K562 (cell line): ENCODE data around the gene ARHGAP22. TPM values are rescaled to one million over a fixed set of nuclear protein-coding genes. Genes with fewer than 3 reads are reported as not detected.

Source experiments
- ATAC-seq: fragments of 200-7000 bp; cut with Tn5 transposase; 3 replicates; pipeline ENCODE4 v1.9.1; 2020; ENCODE audit warnings: moderate library complexity
- BruUV-seq: library from RNA; stranded (reverse); fragments of 400-500 nt; replicated peaks from 2 replicates; lab custom pipeline; 2021; lab: Mats Ljungman, UMichigan
- CTCF ChIA-PET: fragments of 300-600 bp; formaldehyde crosslinking; extraction: SDS; loops from one replicate; lab custom pipeline; 2021; ENCODE audit warnings: low intra/inter-chr PET ratio; lab: Yijun Ruan, JAX
- POLR2A ChIA-PET: fragments of 300-600, 350-650 bp; sonication (Branson Sonifier 250); formaldehyde crosslinking; extraction: SDS; loops from one replicate; lab custom pipeline; 2021; ENCODE audit warnings: antibody characterized with exemption, inconsistent platforms; lab: Yijun Ruan, JAX
- DNase-seq, 4 experiments: peaks; one replicate each; pipeline versions ENCODE4 v3.0.0 to v3.0.0-alpha.2; 2011 to 2018; ENCODE audit warnings: low spot score in 3 of 4, mixed read lengths in 3 of 4; ENCODE audit errors: extremely low read depth in 1 of 4
- FAIRE-seq: peaks from 2 replicates; lab custom pipeline; 2011; peaks lifted over from hg19 to GRCh38; lab: Jason Lieb, UNC
- H2AFZ ChIP-seq: 2 replicates; pipeline ENCODE4 v1.6.0; 2011; ENCODE audit warnings: low read depth, low read length, control low read depth, inconsistent platforms
- H3K27ac ChIP-seq: fragments of 200-600 bp; 3 replicates; pipeline ENCODE4 v1.8.0; 2011; ENCODE audit warnings: low read depth, mild to moderate bottlenecking, control low read depth, inconsistent platforms, low read length, moderate library complexity, mixed read lengths; ENCODE audit errors: extremely low read depth
- H3K27me3 ChIP-seq, 2 experiments: fragments of 300-600 bp in 1 of 2; 2 replicates in 1 of 2; 3 replicates in 1 of 2; pipeline versions ENCODE4 v1.6.0 to v1.8.0; 2011; ENCODE audit warnings: inconsistent platforms in 2 of 2, low read length in 2 of 2, mild to moderate bottlenecking in 1 of 2, mixed read lengths in 1 of 2, moderate library complexity in 1 of 2; ENCODE audit not compliant: control insufficient read depth in 2 of 2, insufficient read depth in 2 of 2
- H3K36me3 ChIP-seq: fragments of 300-600 bp; 3 replicates; pipeline ENCODE4 v1.8.0; 2011; ENCODE audit warnings: mild to moderate bottlenecking, low read length, inconsistent platforms; ENCODE audit not compliant: control insufficient read depth, insufficient read depth
- H3K4me1 ChIP-seq, 2 experiments: fragments of 200-600 bp in 1 of 2; replicated peaks in 1 of 2; 2 replicates in 1 of 2; 3 replicates in 1 of 2; pipeline versions ENCODE4 v1.5.1 to v1.8.0; 2011; ENCODE audit warnings: inconsistent platforms in 2 of 2, low read length in 2 of 2, mild to moderate bottlenecking in 1 of 2, mixed read lengths in 1 of 2, moderate library complexity in 1 of 2; ENCODE audit not compliant: control insufficient read depth in 2 of 2, insufficient read depth in 2 of 2
- H3K4me2 ChIP-seq: 2 replicates; pipeline ENCODE4 v1.6.1; 2011; ENCODE audit warnings: low read length, control low read depth, inconsistent platforms, mixed read lengths; ENCODE audit not compliant: insufficient read depth
- H3K4me3 ChIP-seq: fragments of 200-600 bp; sonication (generic), shearing (Covaris generic); 2 replicates; pipeline ENCODE4 v1.5.1; 2016; ENCODE audit warnings: control low read depth, inconsistent platforms
- H3K79me2 ChIP-seq: fragments of 200-600 bp; 3 replicates; pipeline ENCODE4 v1.8.0; 2011; ENCODE audit warnings: low read length, inconsistent platforms; ENCODE audit not compliant: control insufficient read depth, insufficient read depth
- H3K9ac ChIP-seq, 2 experiments: 2 replicates each; pipeline versions ENCODE4 v1.6.0 to v1.6.1; 2011; ENCODE audit warnings: low read depth in 2 of 2, low read length in 2 of 2, control low read depth in 1 of 2, inconsistent platforms in 1 of 2, mild to moderate bottlenecking in 1 of 2, mixed read lengths in 1 of 2; ENCODE audit not compliant: insufficient read depth in 1 of 2
- H3K9me1 ChIP-seq: one replicate; pipeline ENCODE4 v1.6.0; 2011; ENCODE audit warnings: inconsistent platforms, mild to moderate bottlenecking, low read length, moderate library complexity; ENCODE audit not compliant: control insufficient read depth, insufficient read depth
- H3K9me3 ChIP-seq: replicated peaks from 2 replicates; pipeline ENCODE4 v1.5.1; 2011; ENCODE audit warnings: low read depth, low read length, inconsistent platforms; ENCODE audit not compliant: control insufficient read depth, insufficient read depth
- H4K20me1 ChIP-seq: replicated peaks from 2 replicates; pipeline ENCODE4 v1.6.1; 2011; ENCODE audit warnings: low read length, inconsistent platforms, mixed read lengths; ENCODE audit not compliant: control insufficient read depth, insufficient read depth
- BCOR ChIP-seq: fragments of 450-650 bp; IDR thresholded peaks from 2 replicates; pipeline ENCODE4 v1.6.1; 2016
- KHSRP ChIP-seq: fragments of 450-650 bp; IDR thresholded peaks from 2 replicates; pipeline ENCODE4 v1.6.1; 2017
- KLF10 ChIP-seq: fragments of 250-450 bp; sonication (Bioruptor Pico); IDR thresholded peaks from 2 replicates; pipeline ENCODE4 v1.6.1; 2021; ENCODE audit warnings: matching md5 sums
- RBM34 ChIP-seq: fragments of 200-400 bp; formaldehyde crosslinking; IDR thresholded peaks from 2 replicates; pipeline ENCODE4 v1.6.1; 2018; ENCODE audit warnings: low read length, borderline replicate concordance; ENCODE audit not compliant: insufficient read depth
- SP1 ChIP-seq: sonication (generic); formaldehyde crosslinking; IDR thresholded peaks from 2 replicates; pipeline ENCODE4 v1.8.1; 2022; ENCODE audit warnings: mild to moderate bottlenecking, missing genetic modification reagents
- U2AF1 ChIP-seq: fragments of 200-400 bp; formaldehyde crosslinking; optimal IDR thresholded peaks from 2 replicates; pipeline ENCODE3; 2017; ENCODE audit warnings: mild to moderate bottlenecking, low read depth, low read length, moderate library complexity
- ZNF217 ChIP-seq: sonication (generic); formaldehyde crosslinking; IDR thresholded peaks from 2 replicates; pipeline ENCODE4 v1.8.0; 2022; ENCODE audit warnings: mild to moderate bottlenecking, missing genetic modification reagents
- ZNF436 ChIP-seq: fragments of 250-450, 450-650 bp; sonication (Bioruptor Pico); formaldehyde crosslinking; IDR thresholded peaks from 2 replicates; pipeline ENCODE4 v1.7.0; 2020; ENCODE audit warnings: mild to moderate bottlenecking
- ZNF584 ChIP-seq: fragments of 200-800 bp; sonication (Bioruptor generic); IDR thresholded peaks from 2 replicates; pipeline ENCODE4 v1.6.1; 2016; ENCODE audit warnings: low read depth, mild to moderate bottlenecking, missing genetic modification characterization, missing compliant biosample characterization
- ZNF696 ChIP-seq: fragments of 250-450 bp; sonication (Bioruptor Pico); conservative IDR thresholded peaks from 2 replicates; pipeline ENCODE4 v1.4.0; 2020; ENCODE audit warnings: mild to moderate bottlenecking, moderate library complexity
- WGBS: fragments of 100-300 bp; shearing (Covaris generic); methylation state at CpG from one replicate; pipeline ENCODE4 v1.1.6; 2016; ENCODE audit warnings: low coverage, mixed read lengths; ENCODE audit not compliant: insufficient coverage; ENCODE audit errors: missing lambda C conversion rate; 5-methylcytosine and 5-hydroxymethylcytosine counted together
- in situ Hi-C: fragments of 300-500 bp; cut with MboI; formaldehyde crosslinking; loops from 4 replicates; pipeline ENCODE4 v1.15.0; 2018; ENCODE audit warnings: inconsistent platforms, mixed read lengths
- intact Hi-C: fragments of 100-400 bp; cut with micrococcal nuclease; formaldehyde crosslinking; loops from 2 replicates; pipeline ENCODE4 v1.14.2; 2022
- polyA plus RNA-seq, 8 experiments: library from polyadenylated mRNA; depleted of rRNA in 4 of 8; stranded (reverse) in 5 of 8; unstranded in 3 of 8; fragments of >200 nt; fragmentation: Nextera tagmentation in 2 of 8; fragmentation: Illumina TruSeq in 1 of 8; extraction: Ambion mirVana in 2 of 8; extraction: Trizol in 1 of 8; gene quantifications; 2 replicates each; pipeline versions ENCODE4 v1.2.1 to v1.2.3, GENCODE V29; 2011 to 2014; ENCODE audit warnings: inconsistent platforms in 1 of 8, missing spikeins in 1 of 8
- total RNA-seq, 7 experiments: library from RNA; depleted of rRNA in 6 of 7; stranded (reverse); fragments of >200 nt in 6 of 7; fragmentation: Illumina TruSeq in 2 of 7; extraction: Trizol in 2 of 7; gene quantifications; 2 replicates each; pipeline versions ENCODE4 v1.2.1 to v1.2.3, GENCODE V29; 2011 to 2021; ENCODE audit warnings: low replicate concordance in 1 of 7
- TF ChIP-seq, protein P1 (sequence below): fragments of 450-650 bp; IDR thresholded peaks from 2 replicates; pipeline ENCODE4 v1.6.1; 2017; ENCODE audit warnings: mild to moderate bottlenecking, moderate library complexity
- TF ChIP-seq, protein P2 (sequence below): sonication (generic); formaldehyde crosslinking; IDR thresholded peaks from 2 replicates; pipeline ENCODE4 v1.8.1; 2023; ENCODE audit warnings: mild to moderate bottlenecking, missing genetic modification reagents
- TF ChIP-seq, protein P3 (sequence below): fragments of 250-450 bp; sonication (Bioruptor Pico); IDR thresholded peaks from 2 replicates; pipeline ENCODE4 v1.8.0; 2021; ENCODE audit warnings: mild to moderate bottlenecking, moderate library complexity
- TF ChIP-seq, protein P4 (sequence below): fragments of 250-450 bp; sonication (Bioruptor Pico); IDR thresholded peaks from 2 replicates; pipeline ENCODE4 v1.8.0; 2022; ENCODE audit warnings: inconsistent platforms

The ARHGAP22 gene
- total and polyA plus RNA-seq, 9 of the 15 experiments (the other 6 are each of a cell fraction or from before 2014, with no cell fraction given): 1.3 to 28.1 (median 12.7) TPM

DNA sequence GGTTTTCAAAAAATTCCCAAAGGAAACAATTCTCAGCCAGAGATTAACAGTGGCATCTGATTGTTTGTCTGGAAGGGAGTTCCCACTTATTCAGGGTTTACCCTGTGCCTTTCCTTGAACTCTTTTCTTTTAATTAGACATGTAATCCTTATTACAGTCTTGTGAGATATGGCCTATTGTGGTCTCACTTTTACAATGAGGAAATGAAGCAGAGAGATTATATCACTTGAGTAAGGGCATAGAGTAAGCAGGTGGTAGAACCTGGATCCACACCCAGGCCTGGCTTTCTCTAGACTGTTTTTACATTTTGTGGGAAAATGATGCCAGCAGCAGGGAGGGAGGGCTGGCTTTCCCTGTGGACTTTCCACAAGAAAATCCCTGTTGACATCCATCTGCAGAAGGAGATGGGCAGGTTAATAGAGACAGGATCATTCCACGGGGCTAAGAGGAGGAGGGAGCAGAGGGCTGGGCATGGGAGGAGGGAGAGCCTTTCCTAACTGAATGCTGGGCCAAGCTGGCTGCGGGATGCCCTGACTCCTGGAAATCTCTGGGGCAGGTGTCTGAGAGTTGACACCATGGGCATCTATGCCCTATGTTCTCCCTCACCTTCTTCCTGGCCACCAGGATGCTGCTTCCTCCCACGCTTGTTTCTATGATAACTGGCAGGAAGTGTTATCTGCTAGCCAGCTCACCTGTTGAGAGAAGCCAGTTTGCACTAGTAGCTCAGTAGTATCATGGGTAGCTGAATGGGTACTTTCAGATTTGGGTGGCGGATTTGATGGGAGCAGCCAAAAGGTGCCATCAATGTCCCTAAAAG is 28.7 kb upstream of the ARHGAP22 start (continued):
- no peak for TF ChIP-seq ZNF217 (CRISPR knock-in tag)
- TF ChIP-seq, protein P1, sequence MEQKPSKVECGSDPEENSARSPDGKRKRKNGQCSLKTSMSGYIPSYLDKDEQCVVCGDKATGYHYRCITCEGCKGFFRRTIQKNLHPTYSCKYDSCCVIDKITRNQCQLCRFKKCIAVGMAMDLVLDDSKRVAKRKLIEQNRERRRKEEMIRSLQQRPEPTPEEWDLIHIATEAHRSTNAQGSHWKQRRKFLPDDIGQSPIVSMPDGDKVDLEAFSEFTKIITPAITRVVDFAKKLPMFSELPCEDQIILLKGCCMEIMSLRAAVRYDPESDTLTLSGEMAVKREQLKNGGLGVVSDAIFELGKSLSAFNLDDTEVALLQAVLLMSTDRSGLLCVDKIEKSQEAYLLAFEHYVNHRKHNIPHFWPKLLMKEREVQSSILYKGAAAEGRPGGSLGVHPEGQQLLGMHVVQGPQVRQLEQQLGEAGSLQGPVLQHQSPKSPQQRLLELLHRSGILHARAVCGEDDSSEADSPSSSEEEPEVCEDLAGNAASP: no peak
- TF ChIP-seq, all 486 proteins: peak for 0

DNA sequence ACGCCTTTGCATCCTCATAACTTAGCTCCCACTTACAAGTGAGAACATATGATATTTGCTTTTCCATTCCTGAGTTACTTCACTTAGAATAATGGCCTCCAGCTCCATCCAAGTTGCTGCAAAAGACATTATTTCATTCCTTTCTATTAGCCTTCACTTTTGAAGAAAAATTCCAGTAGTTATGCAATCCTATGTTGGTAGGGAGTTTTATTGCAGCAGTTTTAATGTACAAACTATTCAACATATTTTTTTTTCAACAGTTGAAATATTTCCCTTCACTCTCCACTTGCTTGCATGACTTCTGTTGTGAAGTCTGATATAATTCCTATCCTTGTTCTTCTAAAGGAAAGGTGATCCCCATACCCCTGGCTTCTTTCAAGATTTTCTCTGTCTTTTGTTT is 27.3 kb upstream of the ARHGAP22 start:
- ChIA-PET POLR2A (no interaction called here), CTCF (no interaction called here)
- 0% methylated on average over 1 of the region's 1 CpG for WGBS
- no peaks in the 10 kb centered on the region for H3K9me3 ChIP-seq
- DNase-seq (no peak), FAIRE-seq (no peak), ATAC-seq (no peak)
- no peak overlapping the region for H3K4me2 ChIP-seq
- no peak overlapping the region for H3K27ac ChIP-seq
- intact Hi-C loops: no loop called here
- no peak overlapping the region for H2AFZ ChIP-seq
- H3K9ac ChIP-seq: no peak overlapping the region
- BruUV-seq: no TSS peak
- H3K4me1 ChIP-seq: no peaks in the 10 kb centered on the region
- no peaks in the 10 kb centered on the region for H4K20me1 ChIP-seq
- H3K36me3 ChIP-seq: no peaks in the 10 kb centered on the region
- no peaks in the 10 kb centered on the region for H3K9me1 ChIP-seq
- peaks cover 0 to 18% of the 10 kb centered on the region in 2 experiments; a peak in 2 of 5 replicates for H3K27me3 ChIP-seq
- no peaks in the 10 kb centered on the region for H3K79me2 ChIP-seq
- in situ Hi-C loops: no loop called here
- H3K4me3 ChIP-seq: no peak overlapping the region
- TF ChIP-seq KHSRP (no peak), ZNF584 (CRISPR knock-in tag) (no peak), ZNF436 (no peak), ZNF696 (CRISPR knock-in tag) (no peak), RBM34 (no peak), BCOR (no peak), KLF10 (CRISPR knock-in tag) (no peak), SP1 (no peak), U2AF1 (no peak)
- TF ChIP-seq, protein P2, sequence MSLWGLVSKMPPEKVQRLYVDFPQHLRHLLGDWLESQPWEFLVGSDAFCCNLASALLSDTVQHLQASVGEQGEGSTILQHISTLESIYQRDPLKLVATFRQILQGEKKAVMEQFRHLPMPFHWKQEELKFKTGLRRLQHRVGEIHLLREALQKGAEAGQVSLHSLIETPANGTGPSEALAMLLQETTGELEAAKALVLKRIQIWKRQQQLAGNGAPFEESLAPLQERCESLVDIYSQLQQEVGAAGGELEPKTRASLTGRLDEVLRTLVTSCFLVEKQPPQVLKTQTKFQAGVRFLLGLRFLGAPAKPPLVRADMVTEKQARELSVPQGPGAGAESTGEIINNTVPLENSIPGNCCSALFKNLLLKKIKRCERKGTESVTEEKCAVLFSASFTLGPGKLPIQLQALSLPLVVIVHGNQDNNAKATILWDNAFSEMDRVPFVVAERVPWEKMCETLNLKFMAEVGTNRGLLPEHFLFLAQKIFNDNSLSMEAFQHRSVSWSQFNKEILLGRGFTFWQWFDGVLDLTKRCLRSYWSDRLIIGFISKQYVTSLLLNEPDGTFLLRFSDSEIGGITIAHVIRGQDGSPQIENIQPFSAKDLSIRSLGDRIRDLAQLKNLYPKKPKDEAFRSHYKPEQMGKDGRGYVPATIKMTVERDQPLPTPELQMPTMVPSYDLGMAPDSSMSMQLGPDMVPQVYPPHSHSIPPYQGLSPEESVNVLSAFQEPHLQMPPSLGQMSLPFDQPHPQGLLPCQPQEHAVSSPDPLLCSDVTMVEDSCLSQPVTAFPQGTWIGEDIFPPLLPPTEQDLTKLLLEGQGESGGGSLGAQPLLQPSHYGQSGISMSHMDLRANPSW (CRISPR knock-in tag): no peak
- TF ChIP-seq, protein P3, sequence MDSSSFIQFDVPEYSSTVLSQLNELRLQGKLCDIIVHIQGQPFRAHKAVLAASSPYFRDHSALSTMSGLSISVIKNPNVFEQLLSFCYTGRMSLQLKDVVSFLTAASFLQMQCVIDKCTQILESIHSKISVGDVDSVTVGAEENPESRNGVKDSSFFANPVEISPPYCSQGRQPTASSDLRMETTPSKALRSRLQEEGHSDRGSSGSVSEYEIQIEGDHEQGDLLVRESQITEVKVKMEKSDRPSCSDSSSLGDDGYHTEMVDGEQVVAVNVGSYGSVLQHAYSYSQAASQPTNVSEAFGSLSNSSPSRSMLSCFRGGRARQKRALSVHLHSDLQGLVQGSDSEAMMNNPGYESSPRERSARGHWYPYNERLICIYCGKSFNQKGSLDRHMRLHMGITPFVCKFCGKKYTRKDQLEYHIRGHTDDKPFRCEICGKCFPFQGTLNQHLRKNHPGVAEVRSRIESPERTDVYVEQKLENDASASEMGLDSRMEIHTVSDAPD (CRISPR knock-in tag): no peak
- TF ChIP-seq, protein P4, sequence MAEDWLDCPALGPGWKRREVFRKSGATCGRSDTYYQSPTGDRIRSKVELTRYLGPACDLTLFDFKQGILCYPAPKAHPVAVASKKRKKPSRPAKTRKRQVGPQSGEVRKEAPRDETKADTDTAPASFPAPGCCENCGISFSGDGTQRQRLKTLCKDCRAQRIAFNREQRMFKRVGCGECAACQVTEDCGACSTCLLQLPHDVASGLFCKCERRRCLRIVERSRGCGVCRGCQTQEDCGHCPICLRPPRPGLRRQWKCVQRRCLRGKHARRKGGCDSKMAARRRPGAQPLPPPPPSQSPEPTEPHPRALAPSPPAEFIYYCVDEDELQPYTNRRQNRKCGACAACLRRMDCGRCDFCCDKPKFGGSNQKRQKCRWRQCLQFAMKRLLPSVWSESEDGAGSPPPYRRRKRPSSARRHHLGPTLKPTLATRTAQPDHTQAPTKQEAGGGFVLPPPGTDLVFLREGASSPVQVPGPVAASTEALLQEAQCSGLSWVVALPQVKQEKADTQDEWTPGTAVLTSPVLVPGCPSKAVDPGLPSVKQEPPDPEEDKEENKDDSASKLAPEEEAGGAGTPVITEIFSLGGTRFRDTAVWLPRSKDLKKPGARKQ: no peak
